Stimulated activated CD4-positive, alpha-beta T cell treated with anti-CD3 and anti-CD28 coated beads, TNF-alpha, amount 100 ng/mL, for 1 hour (primary cell): ENCODE results near the gene ZNF81.
"Not testable (repeated sequence)": the region's sequence is repeated elsewhere in the genome, so short reads cannot be mapped to it uniquely, and the experiment has no call there.

Source experiments
- DNase-seq, 3 donors: peaks; one replicate each; pipeline ENCODE4 v3.0.0-alpha.2; 2020; ENCODE audit warnings: low read depth in 3 of 3, low spot score in 1 of 3

The ZNF81 gene

GRCh38 chrX:47843363-47843762 lies 6.7 kb downstream of the ZNF81 start:
- no peak for DNase-seq

GRCh38 chrX:47844117-47844516 lies 7.4 kb downstream of the ZNF81 start:
- no peak for DNase-seq

GRCh38 chrX:47846040-47846439 lies 9.3 kb downstream of the ZNF81 start:
- no peak for DNase-seq

- no peak for DNase-seq
Measured at GRCh38 chrX:47849778-47850177, 13.1 kb downstream of the ZNF81 start.

- DNase-seq, result not testable (repeated sequence)
Measured at GRCh38 chrX:47850389-47850788, 13.7 kb downstream of the ZNF81 start.

GRCh38 chrX:47850901-47851300 lies 14.2 kb downstream of the ZNF81 start:
- DNase-seq, result no peak

- no peak for DNase-seq
Measured at GRCh38 chrX:47854474-47854873, 17.8 kb downstream of the ZNF81 start.

GRCh38 chrX:47859686-47860085 lies 23.0 kb downstream of the ZNF81 start:
- DNase-seq, result no peak

- DNase-seq, result no peak
Measured at GRCh38 chrX:47862680-47863079, 26.0 kb downstream of the ZNF81 start.

- DNase-seq, result no peak
Measured at GRCh38 chrX:47863187-47863586, 26.5 kb downstream of the ZNF81 start.

- no peak for DNase-seq
Measured at GRCh38 chrX:47864300-47864699, 27.6 kb downstream of the ZNF81 start.

- no peak for DNase-seq
Measured at GRCh38 chrX:47864785-47865184, 28.1 kb downstream of the ZNF81 start.

GRCh38 chrX:47873123-47873522 lies 36.4 kb downstream of the ZNF81 start:
- DNase-seq, result no peak

- DNase-seq, result no peak
Measured at GRCh38 chrX:47877327-47877726, 40.6 kb downstream of the ZNF81 start.

GRCh38 chrX:47878198-47878597 lies 41.5 kb downstream of the ZNF81 start:
- no peak for DNase-seq

GRCh38 chrX:47879463-47879862 lies 42.8 kb downstream of the ZNF81 start:
- DNase-seq, result no peak

GRCh38 chrX:47880927-47881326 lies 44.2 kb downstream of the ZNF81 start:
- no peak for DNase-seq

GRCh38 chrX:47885501-47885900 lies 48.8 kb downstream of the ZNF81 start:
- DNase-seq, result no peak

GRCh38 chrX:47898024-47898423 lies 61.3 kb downstream of the ZNF81 start:
- no peak for DNase-seq

GRCh38 chrX:47900833-47901232 lies 64.1 kb downstream of the ZNF81 start:
- DNase-seq, result no peak

- no peak for DNase-seq
Measured at GRCh38 chrX:47902161-47902560, 65.5 kb downstream of the ZNF81 start.

GRCh38 chrX:47915886-47916493 lies 79.3 kb downstream of the ZNF81 start:
- no peak for DNase-seq

GRCh38 chrX:47918274-47918673 lies 81.6 kb downstream of the ZNF81 start:
- DNase-seq, result no peak

GRCh38 chrX:47927212-47927611 lies 90.5 kb downstream of the ZNF81 start:
- no peak for DNase-seq
